Measurements from ENCODE around the gene NCOA3.
A peak's percentile ranks its signal among the peaks of the same experiment; 100 is the strongest.
"Not testable (repeated sequence)": the region's sequence is repeated elsewhere in the genome, so short reads cannot be mapped to it uniquely, and the experiment has no call there.

Gene NCOA3

DNA sequence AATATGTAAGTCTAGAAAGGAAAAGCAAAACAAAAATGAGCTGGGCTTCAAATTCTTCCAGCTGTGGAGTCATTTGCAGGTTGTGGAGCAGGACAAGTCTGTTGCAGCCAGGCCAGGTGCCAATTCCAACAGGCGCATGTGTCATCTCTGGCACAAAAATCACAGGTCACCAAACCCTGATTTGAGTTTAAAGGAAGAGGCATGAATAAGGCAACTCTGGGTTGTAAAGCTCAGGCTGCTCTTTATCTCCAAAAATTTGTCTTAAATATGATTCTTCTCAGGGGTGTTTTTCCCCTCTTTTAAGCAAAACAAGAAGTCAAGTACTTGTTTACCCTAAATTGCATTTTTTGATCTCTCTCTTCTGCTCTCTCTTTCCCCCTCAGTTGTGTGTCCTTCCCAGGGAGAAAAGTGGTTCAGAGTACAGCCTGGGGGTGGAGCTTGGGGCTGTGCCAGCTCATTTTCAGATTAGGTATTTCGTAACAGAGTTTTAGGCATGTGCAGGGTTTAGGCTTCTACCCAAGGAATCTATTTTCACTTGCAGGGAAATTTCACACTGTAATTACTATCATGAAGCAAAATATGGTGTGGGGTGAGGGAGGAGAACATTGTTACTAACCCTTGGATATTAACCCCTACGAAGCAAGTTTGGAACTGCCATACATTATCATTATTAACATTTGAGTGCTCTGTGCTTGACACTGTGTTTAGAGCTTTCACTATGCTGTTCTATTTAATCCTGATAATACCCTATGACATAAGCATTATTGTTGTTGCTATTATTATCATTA is 8.3 kb upstream of the NCOA3 start:
- Histone ChIP-seq H3K27me3 (ENCODE audit: control insufficient read depth, insufficient read depth, low read length) (no peaks in the 10 kb centered on the region), H3K27ac (ENCODE audit: low read depth, low read length) (no peak overlapping the region), H3K4me3 (ENCODE audit: low read depth, low read length) (no peak overlapping the region), H3K9ac (ENCODE audit: low read length) (no peak overlapping the region), H3K9me3 (ENCODE audit: control insufficient read depth, insufficient read depth, low read depth, low read length) (no peaks in the 10 kb centered on the region), H3K36me3 (ENCODE audit: control insufficient read depth, insufficient read depth, low read length) (no peaks in the 10 kb centered on the region), H3K4me1 (ENCODE audit: control insufficient read depth, insufficient read depth, low read length) (peaks cover 11% of the 10 kb centered on the region)

DNA sequence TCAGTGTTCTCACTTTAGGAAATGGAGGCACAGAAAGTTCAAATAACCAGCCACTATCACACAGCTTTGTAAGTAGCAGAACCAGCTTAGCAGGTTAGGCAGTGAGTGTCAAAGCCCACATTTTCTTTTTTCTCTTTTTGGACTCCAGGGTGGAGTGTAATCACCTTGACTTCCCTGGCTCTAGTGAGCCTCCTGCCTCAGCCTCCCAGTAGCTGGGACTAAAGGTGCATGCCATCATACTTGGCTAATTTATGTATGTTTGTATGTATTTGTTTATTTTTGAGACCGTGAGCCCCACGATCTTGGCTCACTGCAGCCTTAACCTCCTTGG is 7.8 kb upstream of the NCOA3 start:
- Histone ChIP-seq H3K36me3 (ENCODE audit: control insufficient read depth, insufficient read depth, low read length) (no peaks in the 10 kb centered on the region), H3K27me3 (ENCODE audit: control insufficient read depth, insufficient read depth, low read length) (no peaks in the 10 kb centered on the region), H3K9ac (ENCODE audit: low read length) (no peak overlapping the region), H3K9me3 (ENCODE audit: control insufficient read depth, insufficient read depth, low read depth, low read length) (no peaks in the 10 kb centered on the region), H3K27ac (ENCODE audit: low read depth, low read length) (no peak overlapping the region), H3K4me1 (ENCODE audit: control insufficient read depth, insufficient read depth, low read length) (peaks cover 11% of the 10 kb centered on the region), H3K4me3 (ENCODE audit: low read depth, low read length) (no peak overlapping the region)

DNA sequence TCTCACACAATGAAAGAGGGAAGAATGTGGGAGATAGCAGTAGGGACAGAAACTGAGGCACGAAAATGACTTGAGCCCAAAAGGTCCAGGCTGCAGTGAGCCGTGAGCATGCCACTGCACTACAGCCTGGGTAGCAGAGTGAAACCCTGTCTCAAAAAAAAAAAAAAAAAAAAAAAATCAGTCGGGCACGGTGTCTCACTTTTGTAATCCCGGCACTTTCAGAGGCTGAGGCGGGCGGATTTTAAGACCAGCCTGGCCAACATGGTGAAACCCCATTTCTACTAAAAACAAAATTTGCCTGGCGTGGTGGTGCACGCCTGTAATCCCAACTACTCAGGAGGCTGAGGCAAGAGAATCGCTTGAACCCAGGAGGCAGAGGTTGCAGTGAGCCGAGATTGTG is 7.1 kb upstream of the NCOA3 start:
- H3K9ac ChIP-seq (ENCODE audit: low read length); H3K9me3 ChIP-seq (ENCODE audit: control insufficient read depth, insufficient read depth, low read depth, low read length); H3K36me3 ChIP-seq (ENCODE audit: control insufficient read depth, insufficient read depth, low read length); H3K27me3 ChIP-seq (ENCODE audit: control insufficient read depth, insufficient read depth, low read length); H3K27ac ChIP-seq (ENCODE audit: low read depth, low read length); H3K4me3 ChIP-seq (ENCODE audit: low read depth, low read length): not testable (repeated sequence)
- H3K4me1 ChIP-seq (ENCODE audit: control insufficient read depth, insufficient read depth, low read length), result peaks cover 11% of the 10 kb centered on the region

DNA sequence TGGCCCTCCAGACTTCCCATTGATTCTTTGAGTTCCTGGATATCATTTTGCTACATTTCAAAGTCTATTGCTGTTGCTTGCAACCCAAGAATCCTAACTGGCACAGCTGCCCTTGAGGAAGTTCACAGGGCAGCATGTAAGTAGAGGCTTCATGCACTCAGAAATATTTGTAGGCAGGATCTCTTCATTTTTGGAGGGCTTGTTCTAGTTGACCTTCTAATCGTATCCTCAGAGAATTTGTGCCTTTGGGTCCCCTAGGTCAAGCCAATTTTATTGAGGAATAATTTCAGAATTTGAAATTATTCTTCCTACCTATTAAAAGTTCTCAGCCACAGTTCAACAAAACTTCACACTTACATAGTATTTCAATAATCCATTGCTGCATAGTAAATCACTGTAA is 5.6 kb upstream of the NCOA3 start:
- Histone ChIP-seq H3K9me3 (ENCODE audit: control insufficient read depth, insufficient read depth, low read depth, low read length) (no peaks in the 10 kb centered on the region), H3K4me3 (ENCODE audit: low read depth, low read length) (no peak overlapping the region), H3K27me3 (ENCODE audit: control insufficient read depth, insufficient read depth, low read length) (no peaks in the 10 kb centered on the region), H3K27ac (ENCODE audit: low read depth, low read length) (no peak overlapping the region), H3K4me1 (ENCODE audit: control insufficient read depth, insufficient read depth, low read length) (peaks cover 16% of the 10 kb centered on the region), H3K9ac (ENCODE audit: low read length) (no peak overlapping the region), H3K36me3 (ENCODE audit: control insufficient read depth, insufficient read depth, low read length) (no peaks in the 10 kb centered on the region)

DNA sequence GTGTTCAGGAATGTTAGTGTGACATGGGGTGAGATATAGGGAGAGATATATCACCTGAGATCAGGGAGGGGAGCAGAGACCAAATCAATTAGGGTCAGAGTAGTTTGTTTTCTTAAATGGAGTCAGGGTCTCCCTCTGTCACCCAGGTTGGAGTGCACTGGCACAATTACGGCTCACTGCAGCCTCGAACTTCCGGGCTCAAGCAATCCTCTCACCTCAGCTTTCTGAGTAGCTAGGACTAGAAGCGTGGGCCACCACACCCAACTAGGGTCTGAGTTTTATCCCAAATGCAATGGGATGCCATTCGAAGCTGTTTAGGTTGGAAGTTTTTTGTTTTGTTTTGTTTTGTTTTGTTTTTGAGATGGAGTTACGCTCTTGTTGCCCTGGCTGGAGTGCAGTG is 3.1 kb upstream of the NCOA3 start:
- Histone ChIP-seq H3K27me3 (ENCODE audit: control insufficient read depth, insufficient read depth, low read length) (no peaks in the 10 kb centered on the region), H3K9ac (ENCODE audit: low read length) (no peak overlapping the region), H3K4me3 (ENCODE audit: low read depth, low read length) (no peak overlapping the region), H3K9me3 (ENCODE audit: control insufficient read depth, insufficient read depth, low read depth, low read length) (no peaks in the 10 kb centered on the region), H3K27ac (ENCODE audit: low read depth, low read length) (no peak overlapping the region), H3K4me1 (ENCODE audit: control insufficient read depth, insufficient read depth, low read length) (peaks cover 19% of the 10 kb centered on the region), H3K36me3 (ENCODE audit: control insufficient read depth, insufficient read depth, low read length) (no peaks in the 10 kb centered on the region)

DNA sequence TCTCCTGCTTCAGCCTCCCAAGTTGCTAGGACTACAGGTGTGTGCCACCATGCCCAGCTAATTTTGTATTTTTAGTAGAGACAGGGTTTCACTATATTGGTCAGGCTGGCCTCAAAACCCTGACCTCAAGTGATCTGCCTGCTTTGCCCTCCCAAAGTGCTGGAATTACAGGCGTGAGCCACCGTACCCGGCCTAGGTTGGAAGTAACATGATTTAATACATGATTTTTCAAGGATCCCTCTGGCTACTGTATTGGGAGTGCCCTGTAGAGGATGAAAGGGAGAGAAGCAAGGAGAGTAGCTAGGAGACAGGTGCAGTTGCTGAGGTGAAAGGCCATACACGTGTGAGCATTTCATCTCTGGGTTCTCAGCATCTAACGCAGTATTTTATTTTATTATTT is 2.6 kb upstream of the NCOA3 start:
- Histone ChIP-seq H3K27me3 (ENCODE audit: control insufficient read depth, insufficient read depth, low read length) (no peaks in the 10 kb centered on the region), H3K36me3 (ENCODE audit: control insufficient read depth, insufficient read depth, low read length) (no peaks in the 10 kb centered on the region), H3K27ac (ENCODE audit: low read depth, low read length) (no peak overlapping the region), H3K4me1 (ENCODE audit: control insufficient read depth, insufficient read depth, low read length) (peaks cover 18% of the 10 kb centered on the region), H3K9ac (ENCODE audit: low read length) (no peak overlapping the region), H3K9me3 (ENCODE audit: control insufficient read depth, insufficient read depth, low read depth, low read length) (no peaks in the 10 kb centered on the region), H3K4me3 (ENCODE audit: low read depth, low read length) (no peak overlapping the region)

DNA sequence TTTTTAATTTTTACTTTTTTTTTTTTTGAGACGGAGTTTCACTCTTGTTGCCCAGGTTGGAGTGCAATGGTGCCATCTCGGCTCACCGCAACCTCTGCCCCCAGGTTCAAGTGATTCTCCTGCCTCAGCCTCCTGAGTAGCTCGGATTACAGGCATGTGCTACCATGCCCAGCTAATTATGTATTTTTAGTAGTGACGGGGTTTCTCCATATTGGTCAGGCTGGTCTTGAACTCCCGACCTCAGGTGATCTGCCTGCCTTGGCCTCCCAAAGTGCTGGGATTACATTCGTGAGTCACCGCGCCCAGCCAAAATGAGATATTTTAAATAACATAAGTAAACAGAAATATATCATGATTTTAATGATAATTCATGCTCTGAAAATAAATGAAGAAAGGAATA is 1.6 kb upstream of the NCOA3 start:
- H3K4me1 ChIP-seq (ENCODE audit: control insufficient read depth, insufficient read depth, low read length), result peaks cover 17% of the 10 kb centered on the region
- not testable (repeated sequence) for H3K9ac ChIP-seq (ENCODE audit: low read length); H3K27me3 ChIP-seq (ENCODE audit: control insufficient read depth, insufficient read depth, low read length); H3K36me3 ChIP-seq (ENCODE audit: control insufficient read depth, insufficient read depth, low read length); H3K9me3 ChIP-seq (ENCODE audit: control insufficient read depth, insufficient read depth, low read depth, low read length); H3K27ac ChIP-seq (ENCODE audit: low read depth, low read length); H3K4me3 ChIP-seq (ENCODE audit: low read depth, low read length)

DNA sequence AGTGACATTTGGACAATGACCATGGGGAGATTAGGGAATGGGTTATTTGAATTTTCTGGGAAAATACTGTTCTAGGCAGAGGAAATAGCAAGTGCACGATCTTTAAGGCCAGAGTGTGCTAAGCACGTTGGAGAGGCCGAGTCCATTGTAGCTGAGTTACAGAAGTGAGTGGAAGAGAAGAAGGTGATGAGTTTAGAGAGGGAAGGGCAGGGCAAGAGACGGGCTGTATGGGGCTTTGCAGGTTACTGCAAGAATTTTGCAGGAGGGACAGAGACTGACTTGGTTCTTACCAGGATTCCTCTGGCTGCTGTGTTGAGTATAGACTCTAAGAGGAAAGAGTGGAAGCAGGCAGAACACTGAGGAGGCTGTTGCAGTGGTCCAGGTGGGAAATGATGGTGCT is 1.1 kb upstream of the NCOA3 start:
- Histone ChIP-seq H3K9ac (ENCODE audit: low read length) (no peak overlapping the region), H3K27ac (ENCODE audit: low read depth, low read length) (no peak overlapping the region)

DNA sequence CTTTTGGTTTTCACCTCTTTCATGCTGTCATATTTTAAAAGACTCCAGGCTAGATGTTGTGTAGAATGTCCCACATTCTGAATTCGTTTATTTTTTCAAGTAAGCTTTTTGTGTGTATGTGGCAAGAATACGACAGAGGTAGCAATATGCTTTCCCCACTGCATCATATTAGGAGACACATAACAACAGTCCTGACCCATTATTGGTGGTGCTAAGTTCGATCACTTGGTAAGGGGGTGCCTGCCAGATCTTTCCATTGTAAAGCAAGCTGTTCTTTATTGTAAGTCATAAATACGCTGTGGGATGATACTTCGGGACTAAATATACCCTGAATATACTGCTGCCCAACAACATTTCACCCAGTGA is 588 bp upstream of the NCOA3 start:
- H3K9me3 ChIP-seq (ENCODE audit: control insufficient read depth, insufficient read depth, low read depth, low read length), result no peaks in the 10 kb centered on the region
- H3K27me3 ChIP-seq (ENCODE audit: control insufficient read depth, insufficient read depth, low read length), result no peaks in the 10 kb centered on the region
- H3K4me1 ChIP-seq (ENCODE audit: control insufficient read depth, insufficient read depth, low read length), result peaks cover 19% of the 10 kb centered on the region
- no peaks in the 10 kb centered on the region for H3K36me3 ChIP-seq (ENCODE audit: control insufficient read depth, insufficient read depth, low read length)
- peak overlapping the region; percentile 62 for H3K9ac ChIP-seq (ENCODE audit: low read length)
- H3K4me3 ChIP-seq (ENCODE audit: low read depth, low read length), result peak overlapping the region; percentile 91
- H3K27ac ChIP-seq (ENCODE audit: low read depth, low read length), result no peak overlapping the region

More for the DNA sequence above, 1.1 kb upstream of the NCOA3 start:
- no peaks in the 10 kb centered on the region for H3K9me3 ChIP-seq (ENCODE audit: control insufficient read depth, insufficient read depth, low read depth, low read length)
- H3K4me3 ChIP-seq (ENCODE audit: low read depth, low read length), result peak overlapping the region; percentile 91
- H3K27me3 ChIP-seq (ENCODE audit: control insufficient read depth, insufficient read depth, low read length), result no peaks in the 10 kb centered on the region
- no peaks in the 10 kb centered on the region for H3K36me3 ChIP-seq (ENCODE audit: control insufficient read depth, insufficient read depth, low read length)
- H3K4me1 ChIP-seq (ENCODE audit: control insufficient read depth, insufficient read depth, low read length), result peaks cover 17% of the 10 kb centered on the region

DNA sequence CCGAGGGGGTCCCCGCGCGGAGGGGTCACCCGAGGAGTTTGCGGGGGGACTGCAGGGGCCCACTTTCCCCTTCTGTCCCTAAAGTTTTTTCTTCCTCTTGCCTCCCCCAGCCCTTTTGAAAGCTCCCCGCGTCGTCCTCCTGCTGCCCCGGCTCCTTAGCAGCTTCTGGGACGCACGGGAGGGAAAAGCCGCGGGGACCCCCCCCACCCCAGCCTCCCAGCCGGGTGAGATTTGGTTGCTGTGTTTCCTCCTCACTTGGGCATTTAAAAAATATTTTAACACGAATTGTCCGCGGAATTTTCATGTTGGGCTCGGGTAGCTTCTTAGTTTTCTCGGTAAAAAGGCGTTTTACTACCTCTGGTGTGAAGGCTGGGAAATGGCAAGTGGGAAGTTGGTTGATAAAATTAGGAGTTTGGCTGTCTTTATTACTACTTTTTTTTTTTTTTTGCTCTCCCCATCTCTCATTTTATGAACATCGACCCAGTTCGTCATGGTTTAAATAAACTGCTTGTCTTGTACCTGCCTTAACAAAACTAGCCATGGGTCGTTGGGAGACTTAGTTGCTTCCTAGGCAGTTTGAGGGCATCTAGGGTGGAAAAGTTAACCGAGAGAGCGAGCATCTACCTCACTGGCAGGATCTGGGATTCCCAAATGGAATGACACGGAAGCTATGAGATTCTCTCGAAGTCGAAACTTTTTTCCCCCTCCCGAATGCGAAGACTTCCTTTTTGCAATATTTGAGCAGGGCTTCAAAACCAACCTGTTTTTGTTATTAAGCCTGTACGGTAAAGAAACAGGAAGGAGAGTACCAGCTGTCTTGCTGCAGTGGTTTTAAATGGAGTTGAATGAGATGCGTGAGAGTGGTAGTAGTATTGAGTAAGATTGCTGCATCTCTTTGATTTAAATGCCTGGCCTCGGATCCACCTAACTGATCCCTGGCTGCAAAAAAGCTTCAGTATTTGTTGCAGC is 868 bp downstream of the NCOA3 start:
- Histone ChIP-seq H3K4me3 (ENCODE audit: low read depth, low read length) (peak overlapping the region; percentile 91), H3K27ac (ENCODE audit: low read depth, low read length) (peak overlapping the region; percentile 74)

DNA sequence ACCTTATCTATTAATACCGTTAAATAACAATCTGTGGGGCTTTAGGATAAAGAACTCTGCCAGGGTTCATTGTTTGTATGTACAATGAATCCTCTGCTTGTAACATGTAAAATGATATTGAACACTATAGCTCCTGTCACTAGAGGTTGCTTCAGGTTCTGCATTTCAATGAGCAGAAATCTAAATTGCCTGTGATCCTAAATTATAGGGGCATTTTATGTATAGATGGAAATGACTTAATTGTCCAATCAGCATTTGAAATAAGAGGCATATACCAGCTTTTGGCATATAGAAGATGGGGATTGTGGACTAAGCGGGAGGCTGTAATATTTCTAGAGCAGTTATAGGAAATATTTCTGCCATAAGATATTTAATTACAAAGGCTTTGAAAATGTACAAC is 2.0 kb downstream of the NCOA3 start:
- Histone ChIP-seq H3K27ac (ENCODE audit: low read depth, low read length) (no peak overlapping the region), H3K27me3 (ENCODE audit: control insufficient read depth, insufficient read depth, low read length) (no peaks in the 10 kb centered on the region), H3K36me3 (ENCODE audit: control insufficient read depth, insufficient read depth, low read length) (no peaks in the 10 kb centered on the region), H3K9ac (ENCODE audit: low read length) (no peak overlapping the region), H3K9me3 (ENCODE audit: control insufficient read depth, insufficient read depth, low read depth, low read length) (no peaks in the 10 kb centered on the region), H3K4me1 (ENCODE audit: control insufficient read depth, insufficient read depth, low read length) (peaks cover 26% of the 10 kb centered on the region), H3K4me3 (ENCODE audit: low read depth, low read length) (peak overlapping the region; percentile 91)

More for the DNA sequence above, 868 bp downstream of the NCOA3 start:
- peaks cover 22% of the 10 kb centered on the region for H3K4me1 ChIP-seq (ENCODE audit: control insufficient read depth, insufficient read depth, low read length)
- H3K9ac ChIP-seq (ENCODE audit: low read length), result peak overlapping the region; percentile 89
- no peaks in the 10 kb centered on the region for H3K36me3 ChIP-seq (ENCODE audit: control insufficient read depth, insufficient read depth, low read length)
- H3K9me3 ChIP-seq (ENCODE audit: control insufficient read depth, insufficient read depth, low read depth, low read length), result no peaks in the 10 kb centered on the region
- no peaks in the 10 kb centered on the region for H3K27me3 ChIP-seq (ENCODE audit: control insufficient read depth, insufficient read depth, low read length)
